Right forelimb (tissue), 1 donor: ENCODE results near the gene TSSK3.

Source experiments
- DNase-seq: peaks from one replicate; pipeline ENCODE4 v3.0.0-alpha.2; 2018

The TSSK3 gene

GRCh38 chr1:32362474-32363313, at the start of gene TSSK3, which contains the start of gene FAM229A:
Gene TSSK3 (plus strand): TSS chr1:32362539. CDS start chr1:32362702, 163 bp downstream.
Gene FAM229A (minus strand): TSS chr1:32362485. CDS start chr1:32362091, 394 bp downstream.
- no peak for DNase-seq

- DNase-seq: no peak
Observed at GRCh38 chr1:32316903-32317277, 45.4 kb upstream of the TSSK3 start.

- DNase-seq: no peak
Observed at GRCh38 chr1:32318127-32318869, 44.0 kb upstream of the TSSK3 start.

GRCh38 chr1:32321712-32322291, 40.5 kb upstream of the TSSK3 start:
- DNase-seq: no peak

- DNase-seq: no peak
Observed at GRCh38 chr1:32327204-32327603, 35.1 kb upstream of the TSSK3 start.

GRCh38 chr1:32329931-32330466, 32.3 kb upstream of the TSSK3 start:
- no peak for DNase-seq

- DNase-seq: no peak
Observed at GRCh38 chr1:32330558-32331151, 31.7 kb upstream of the TSSK3 start.

- no peak for DNase-seq
Observed at GRCh38 chr1:32331549-32331948, 30.8 kb upstream of the TSSK3 start.

- DNase-seq: no peak
Observed at GRCh38 chr1:32332290-32333079, 29.9 kb upstream of the TSSK3 start.

- DNase-seq: no peak
Observed at GRCh38 chr1:32333251-32333963, 28.9 kb upstream of the TSSK3 start.

- DNase-seq: no peak
Observed at GRCh38 chr1:32334274-32334861, 28.0 kb upstream of the TSSK3 start.

GRCh38 chr1:32334864-32335534, 27.3 kb upstream of the TSSK3 start:
- peak; percentile 75 for DNase-seq

GRCh38 chr1:32335535-32335789, 26.9 kb upstream of the TSSK3 start:
- no peak for DNase-seq

- peak; percentile 91 for DNase-seq
Observed at GRCh38 chr1:32335790-32336590, 26.3 kb upstream of the TSSK3 start, which contains the start of gene MARCKSL1. Gene MARCKSL1 (minus strand): TSS chr1:32336233. CDS start chr1:32336033, 200 bp downstream.

GRCh38 chr1:32336591-32336932, 25.8 kb upstream of the TSSK3 start:
- no peak for DNase-seq

- no peak for DNase-seq
Observed at GRCh38 chr1:32336963-32337675, 25.2 kb upstream of the TSSK3 start.

GRCh38 chr1:32337855-32338636, 24.3 kb upstream of the TSSK3 start:
- DNase-seq: no peak

GRCh38 chr1:32338637-32339145, 23.6 kb upstream of the TSSK3 start:
- no peak for DNase-seq
